Measurements from ENCODE around the gene COL21A1.

DNA sequence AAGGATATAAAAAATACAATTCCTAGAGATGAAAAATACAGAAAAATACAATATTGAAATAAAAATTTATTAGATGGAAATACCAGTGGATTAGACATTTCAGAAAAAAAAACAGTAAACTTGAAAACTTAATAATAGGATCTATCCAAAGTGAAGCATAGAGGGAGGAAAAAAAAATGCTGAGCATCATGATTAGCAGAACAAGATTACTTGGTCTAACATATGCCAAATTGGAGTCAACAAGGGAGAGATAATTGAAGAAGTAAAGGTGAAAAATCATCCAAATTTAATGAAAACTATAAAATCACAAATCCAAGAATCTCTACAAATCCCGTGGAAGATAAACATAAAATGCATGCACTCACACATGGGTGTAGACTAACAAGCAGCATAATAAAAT, 205.8 kb downstream of the COL21A1 start:
- TF ChIP-seq, protein P1, sequence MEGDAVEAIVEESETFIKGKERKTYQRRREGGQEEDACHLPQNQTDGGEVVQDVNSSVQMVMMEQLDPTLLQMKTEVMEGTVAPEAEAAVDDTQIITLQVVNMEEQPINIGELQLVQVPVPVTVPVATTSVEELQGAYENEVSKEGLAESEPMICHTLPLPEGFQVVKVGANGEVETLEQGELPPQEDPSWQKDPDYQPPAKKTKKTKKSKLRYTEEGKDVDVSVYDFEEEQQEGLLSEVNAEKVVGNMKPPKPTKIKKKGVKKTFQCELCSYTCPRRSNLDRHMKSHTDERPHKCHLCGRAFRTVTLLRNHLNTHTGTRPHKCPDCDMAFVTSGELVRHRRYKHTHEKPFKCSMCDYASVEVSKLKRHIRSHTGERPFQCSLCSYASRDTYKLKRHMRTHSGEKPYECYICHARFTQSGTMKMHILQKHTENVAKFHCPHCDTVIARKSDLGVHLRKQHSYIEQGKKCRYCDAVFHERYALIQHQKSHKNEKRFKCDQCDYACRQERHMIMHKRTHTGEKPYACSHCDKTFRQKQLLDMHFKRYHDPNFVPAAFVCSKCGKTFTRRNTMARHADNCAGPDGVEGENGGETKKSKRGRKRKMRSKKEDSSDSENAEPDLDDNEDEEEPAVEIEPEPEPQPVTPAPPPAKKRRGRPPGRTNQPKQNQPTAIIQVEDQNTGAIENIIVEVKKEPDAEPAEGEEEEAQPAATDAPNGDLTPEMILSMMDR (IDR thresholded peaks at IDR 0.05): no peak
- no peak for TF ChIP-seq POLR2A (IDR thresholded peaks at IDR 0.05; ENCODE audit: low read depth)
- no peak for TF ChIP-seq EP300 (IDR thresholded peaks at IDR 0.05)

All from esophagus muscularis mucosa (tissue), 4 donors.